CD4-positive, alpha-beta T cell treated with Interleukin-6 at 100 ng/mL for 8 hours (primary cell): ENCODE data around the gene FBXW5.

Experiments used
- DNase-seq: peaks from one replicate; pipeline ENCODE4 v3.0.0-alpha.2; 2020; ENCODE audit warnings: mixed read lengths, low spot score

The FBXW5 gene

DNA sequence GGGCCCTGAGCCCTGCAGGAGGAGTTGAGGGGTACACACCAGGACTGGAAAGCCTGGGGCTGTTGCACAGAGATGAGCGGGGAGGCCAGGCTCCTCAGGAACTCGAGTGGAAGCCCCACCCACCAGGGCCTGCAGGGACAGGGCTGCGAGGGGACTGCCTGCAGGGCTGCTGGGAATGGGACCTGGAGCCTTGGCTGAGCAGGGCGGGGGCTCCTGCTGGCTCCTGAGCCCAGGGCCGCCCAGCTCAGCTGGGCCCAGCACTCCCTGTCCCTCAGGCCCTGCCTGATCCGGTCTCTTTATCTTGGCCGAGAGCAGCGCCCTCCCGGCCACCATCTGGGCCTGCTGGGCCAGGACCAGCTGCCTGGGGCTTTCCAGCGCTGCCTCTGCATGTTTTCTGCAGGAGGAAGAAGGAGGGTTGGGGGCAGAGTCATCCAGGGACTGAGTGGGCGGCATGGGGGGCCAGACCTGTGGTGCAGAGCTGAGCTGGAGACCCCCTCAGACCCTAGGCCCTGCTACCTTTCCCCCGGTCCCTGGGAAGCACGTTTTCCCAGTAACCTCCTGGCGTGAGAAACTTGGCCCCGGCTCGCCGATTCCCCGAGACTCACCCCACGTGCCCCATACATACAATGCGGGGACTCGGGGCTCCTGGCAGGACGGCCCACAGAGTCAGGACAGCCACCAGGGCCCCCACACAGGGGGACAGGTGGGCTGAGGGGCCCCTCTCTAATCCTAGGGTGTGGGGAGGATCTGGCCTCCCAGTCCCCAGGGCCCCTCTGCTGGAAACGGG is 16.9 kb upstream of the FBXW5 start:
- no peak for DNase-seq

DNA sequence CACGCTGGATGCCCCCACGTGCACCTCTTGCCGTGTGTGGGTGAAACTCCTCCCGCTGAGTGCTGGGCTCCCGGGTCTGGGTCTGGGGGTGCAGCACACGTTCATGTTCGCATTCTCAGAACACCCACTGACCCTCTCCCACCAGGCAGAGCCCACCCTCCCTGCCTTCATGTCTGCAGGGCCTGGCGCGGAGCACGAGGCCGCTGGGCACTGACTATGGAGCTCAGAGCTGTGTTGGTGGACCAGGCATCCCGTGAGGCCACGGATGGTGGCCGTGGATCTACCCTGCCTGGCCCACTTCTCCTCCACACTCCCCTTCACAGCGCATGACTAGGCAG is 16.4 kb upstream of the FBXW5 start:
- DNase-seq = no peak

DNA sequence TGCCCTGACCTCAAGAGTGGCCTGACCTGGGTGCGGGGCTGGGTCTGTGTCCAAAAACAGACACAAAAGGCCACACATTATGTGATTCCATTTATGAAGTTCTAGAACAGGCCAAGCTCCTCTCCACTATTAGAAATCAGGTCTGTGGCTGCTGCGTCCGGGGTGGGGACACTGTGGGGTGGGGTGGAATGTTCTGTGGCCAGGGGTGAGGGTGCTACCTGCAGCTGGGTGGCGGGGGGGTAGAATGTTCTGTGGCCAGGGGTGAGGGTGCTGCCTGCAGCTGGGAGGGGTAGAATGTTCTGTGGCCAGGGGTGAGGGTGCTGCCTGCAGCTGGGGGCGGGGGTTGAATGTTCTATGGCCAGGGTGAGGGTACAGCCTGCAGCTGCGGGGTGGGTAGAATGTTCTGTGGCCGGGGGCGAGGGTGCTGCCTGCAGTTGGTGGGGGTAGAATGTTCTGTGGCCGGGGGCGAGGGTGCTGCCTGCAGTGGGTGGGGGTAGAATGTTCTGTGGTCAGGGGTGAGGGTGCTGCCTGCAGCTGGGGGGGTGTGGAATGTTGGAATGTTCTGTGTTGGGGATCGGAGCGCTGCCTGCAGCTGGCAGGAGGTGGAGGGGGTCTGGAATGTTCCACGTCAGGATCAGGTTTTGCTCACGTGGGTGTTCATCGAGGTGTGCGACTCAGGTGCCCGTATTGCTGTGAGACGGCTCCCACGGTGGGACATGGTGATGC is 15.8 kb upstream of the FBXW5 start:
- DNase-seq = peak; percentile 53

DNA sequence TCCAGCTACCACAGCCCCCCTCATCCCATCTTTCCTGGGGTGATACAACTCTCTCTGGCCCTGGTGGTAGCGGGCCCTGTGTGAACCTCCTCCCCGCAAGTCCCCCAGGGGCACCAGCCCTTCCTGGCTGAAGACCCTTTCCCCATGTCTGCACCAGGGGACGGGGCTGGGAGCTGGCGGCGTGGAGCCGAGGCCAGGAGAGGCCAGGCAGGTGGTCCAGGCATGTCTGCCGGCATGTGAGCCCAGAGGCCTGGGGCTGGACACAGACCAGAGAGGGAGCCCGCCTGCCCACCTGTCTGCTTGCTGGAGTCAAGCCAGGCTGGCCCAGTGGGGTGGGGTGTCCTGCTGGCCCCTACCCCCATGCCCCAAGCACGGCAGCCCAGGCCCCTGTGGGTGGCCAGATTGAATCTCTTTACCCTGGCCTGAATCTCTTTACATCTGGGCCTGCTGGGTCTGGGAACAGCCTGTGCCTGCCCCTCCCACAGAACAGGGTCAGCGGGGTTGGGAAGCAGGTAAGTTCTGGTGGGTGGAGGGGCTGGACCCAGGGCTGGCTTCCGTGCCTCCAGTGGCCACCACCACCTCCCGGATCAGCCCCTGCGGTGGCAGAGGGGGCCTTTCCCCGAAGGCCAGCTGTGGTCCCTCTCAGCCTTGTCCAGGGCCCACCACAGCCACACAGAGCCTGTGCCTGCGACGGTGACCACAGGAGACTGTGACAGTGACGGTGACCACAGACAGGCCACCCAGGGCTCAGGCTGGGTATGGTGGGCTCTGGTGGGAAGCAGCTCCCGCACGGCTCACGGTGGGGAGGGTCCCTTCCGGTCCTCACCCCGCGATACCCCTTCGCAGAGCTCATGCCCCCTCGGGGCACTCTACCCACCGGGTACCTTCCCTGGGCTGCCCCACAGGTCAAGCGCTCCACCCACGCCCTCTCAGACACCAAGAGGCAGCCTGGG is 14.6 kb upstream of the FBXW5 start:
- DNase-seq = no peak

DNA sequence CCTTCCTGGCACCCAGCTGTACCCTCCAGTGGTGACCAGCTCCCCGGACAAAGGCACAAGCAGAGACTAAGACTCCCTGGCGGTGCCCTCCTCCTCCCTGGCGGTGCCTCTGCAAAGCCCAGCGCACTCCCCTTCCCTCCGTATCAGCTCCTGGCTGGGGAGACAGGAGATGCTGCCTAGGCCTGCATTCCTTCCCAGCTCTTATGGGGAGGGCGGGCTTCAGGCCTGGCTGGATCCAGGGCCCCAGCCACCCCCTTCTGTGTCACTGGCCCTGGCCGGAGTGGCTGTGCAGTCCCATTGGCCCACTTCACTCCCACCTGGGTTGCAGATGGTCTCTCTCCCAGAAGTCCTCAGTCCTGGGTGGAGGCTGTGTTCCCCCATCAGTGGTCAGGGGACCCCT is 13.9 kb upstream of the FBXW5 start:
- DNase-seq = no peak

DNA sequence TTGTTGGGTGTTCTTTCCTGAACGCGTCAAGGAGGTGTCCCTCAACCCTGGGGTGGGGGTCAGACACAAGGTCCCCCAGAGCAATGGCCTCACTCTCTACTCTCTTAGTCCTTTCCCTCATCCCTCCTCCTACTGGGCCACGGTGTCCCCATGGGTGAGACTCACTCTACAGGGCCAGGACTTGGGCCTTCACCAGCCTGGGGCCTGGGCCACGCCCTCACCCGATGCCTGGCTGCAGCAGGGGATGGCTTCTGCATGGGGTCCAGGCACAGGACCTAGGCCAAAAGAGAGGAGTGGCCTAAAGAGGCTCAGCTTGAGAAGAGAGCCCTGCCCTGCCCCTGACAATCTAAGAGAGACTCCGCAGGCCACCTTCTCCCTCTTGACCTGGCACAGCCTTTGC is 13.4 kb upstream of the FBXW5 start:
- DNase-seq = no peak

DNA sequence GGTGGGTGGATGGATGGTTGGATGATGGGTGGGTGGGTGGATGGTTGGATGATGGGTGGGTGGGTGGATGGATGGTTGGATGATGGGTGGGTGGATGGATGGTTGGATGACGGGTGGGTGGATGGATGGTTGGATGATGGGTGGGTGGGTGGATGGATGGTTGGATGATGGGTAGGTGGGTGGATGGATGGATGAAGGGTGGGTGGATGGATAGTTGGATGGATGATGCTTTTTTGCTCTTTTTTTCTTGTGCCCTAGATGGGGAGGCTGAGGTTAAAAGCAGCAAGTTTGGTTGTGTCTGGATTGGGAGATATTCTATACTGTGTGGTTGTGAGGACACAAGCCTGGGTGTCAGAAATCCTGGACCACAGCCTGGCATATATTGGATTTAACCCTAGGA is 12.9 kb upstream of the FBXW5 start:
- DNase-seq = no peak

DNA sequence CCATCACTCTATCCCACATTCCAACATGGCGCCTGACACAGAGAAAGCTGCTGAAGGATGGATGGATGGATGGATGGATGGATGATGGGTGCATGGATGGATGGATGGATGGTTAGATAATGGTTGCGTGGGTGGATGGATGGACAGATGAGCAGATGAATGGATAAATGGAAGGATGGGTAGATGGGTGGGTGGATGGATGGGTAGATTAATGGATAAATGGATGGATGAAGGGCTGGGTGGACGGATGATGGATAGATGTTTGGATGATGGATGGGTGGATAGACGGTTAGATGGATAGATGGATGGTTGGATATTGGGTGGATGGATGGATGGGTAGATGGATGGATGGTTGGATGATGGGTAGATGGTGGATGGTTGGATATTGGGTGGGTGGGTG is 12.1 kb upstream of the FBXW5 start:
- no peak for DNase-seq

DNA sequence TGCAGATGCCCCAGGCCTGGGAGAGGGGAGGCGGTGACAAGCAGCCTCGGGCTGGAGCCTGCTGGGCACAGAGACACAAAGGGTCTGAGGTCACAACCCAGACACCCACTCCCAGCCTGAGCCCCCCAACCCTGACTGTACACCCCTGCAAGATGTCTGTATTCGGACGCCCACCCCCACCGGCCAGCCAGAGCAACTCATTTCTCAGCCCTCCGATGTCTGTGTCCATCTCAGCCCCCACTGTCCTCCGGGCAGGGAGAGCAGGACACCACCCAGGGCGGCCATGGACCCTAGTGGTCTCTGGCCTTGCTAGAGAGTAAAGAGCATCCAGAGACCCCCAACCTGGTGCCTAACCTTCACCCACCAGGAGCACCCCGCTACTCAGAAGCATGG is 11.4 kb upstream of the FBXW5 start:
- no peak for DNase-seq

DNA sequence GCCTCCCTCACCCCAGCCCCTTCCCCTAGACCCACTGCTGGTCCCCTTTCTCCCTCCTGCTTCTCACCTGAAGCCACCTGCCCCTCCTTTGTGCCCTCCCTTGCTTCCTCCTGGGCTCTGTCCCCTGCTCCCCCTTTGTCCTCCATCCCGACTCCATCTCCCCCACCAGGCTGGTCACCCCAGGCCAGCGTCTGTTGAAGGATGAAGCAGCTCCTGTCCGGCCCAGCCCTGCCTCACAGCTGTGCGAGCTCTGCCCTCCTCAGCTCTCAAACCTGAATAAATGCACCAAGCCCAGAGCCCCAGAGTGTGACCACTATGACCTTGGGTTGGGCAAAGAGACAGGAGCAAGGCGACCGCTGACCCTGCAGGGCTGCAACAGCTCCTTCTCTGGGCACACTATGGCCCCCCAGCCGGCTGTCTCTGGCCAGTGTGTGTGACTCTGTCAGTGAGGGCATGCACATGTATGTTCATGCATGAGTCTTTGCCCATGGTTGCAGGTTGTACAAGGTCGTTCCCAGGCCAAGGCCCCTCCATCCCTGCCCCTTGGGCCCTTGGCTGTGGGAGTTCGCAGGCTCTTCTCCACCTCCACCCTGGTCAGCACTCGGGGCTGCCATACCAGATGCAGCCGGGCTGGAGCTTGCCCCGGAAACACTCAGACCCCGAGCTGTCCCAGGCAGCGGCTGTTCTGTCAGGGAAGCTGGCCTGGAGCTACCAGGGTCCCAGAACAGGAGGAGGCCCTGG is 10.8 kb upstream of the FBXW5 start:
- DNase-seq = no peak

DNA sequence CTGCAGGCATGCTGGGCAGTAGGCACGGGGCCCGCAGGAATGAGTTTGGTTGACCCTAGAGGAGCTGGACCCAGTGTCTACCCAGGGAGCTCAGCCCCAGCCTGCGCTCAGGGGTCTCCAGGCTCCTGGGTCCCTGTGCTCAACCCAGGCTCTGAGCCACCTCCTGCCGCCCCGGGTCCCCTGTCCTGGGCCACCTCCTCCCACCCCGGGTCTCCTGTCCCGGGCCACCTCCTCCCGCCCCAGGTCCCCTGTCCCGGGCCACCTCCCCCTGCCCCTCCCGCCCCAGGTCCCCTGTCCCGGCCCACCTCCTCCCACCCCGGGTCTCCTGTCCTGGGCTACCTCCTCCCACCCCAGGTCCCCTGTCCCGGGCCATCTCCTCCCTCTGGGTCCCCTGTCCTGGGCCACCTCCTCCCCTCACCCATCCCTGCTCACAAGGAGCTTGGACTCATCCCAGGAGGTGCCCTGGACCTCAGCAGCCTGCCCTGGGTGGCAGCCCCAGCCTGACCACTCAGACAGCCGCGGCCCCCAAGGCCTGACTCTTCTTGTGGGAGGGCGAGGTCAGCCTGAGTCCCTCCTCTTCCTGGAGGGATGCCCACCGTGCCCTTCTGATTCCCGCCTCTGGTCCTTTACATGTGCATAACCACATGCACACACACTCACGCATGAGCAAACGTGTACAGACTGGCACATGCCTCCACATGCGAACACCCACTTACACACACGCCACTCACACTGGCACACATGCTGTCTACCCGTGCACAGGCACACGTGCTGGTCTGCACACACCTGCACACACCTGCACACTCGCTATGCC is 9.9 kb upstream of the FBXW5 start:
- no peak for DNase-seq

DNA sequence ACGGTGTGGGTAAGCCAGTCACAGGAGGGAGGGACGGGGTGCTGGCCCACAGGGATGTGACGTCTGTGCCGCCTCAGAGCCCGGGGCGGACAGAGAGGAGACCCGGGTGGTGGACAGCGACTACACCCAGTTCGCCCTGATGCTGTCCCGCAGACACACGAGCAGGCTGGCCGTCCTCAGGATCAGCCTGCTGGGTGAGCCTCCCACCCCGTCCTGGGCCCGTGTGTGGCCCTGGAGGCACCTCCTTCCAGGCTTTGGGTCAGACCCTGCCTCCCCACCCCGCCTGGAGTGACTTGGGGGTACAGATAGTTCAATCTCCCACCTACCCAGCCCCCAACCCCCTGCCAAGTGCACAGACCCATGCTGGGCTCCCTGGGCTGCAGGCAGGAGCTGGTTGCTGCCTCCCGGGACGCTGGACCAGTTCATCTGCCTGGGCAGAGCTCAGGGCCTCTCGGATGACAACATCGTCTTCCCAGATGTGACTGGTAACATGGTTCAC is 9.3 kb upstream of the FBXW5 start:
- DNase-seq = no peak

DNA sequence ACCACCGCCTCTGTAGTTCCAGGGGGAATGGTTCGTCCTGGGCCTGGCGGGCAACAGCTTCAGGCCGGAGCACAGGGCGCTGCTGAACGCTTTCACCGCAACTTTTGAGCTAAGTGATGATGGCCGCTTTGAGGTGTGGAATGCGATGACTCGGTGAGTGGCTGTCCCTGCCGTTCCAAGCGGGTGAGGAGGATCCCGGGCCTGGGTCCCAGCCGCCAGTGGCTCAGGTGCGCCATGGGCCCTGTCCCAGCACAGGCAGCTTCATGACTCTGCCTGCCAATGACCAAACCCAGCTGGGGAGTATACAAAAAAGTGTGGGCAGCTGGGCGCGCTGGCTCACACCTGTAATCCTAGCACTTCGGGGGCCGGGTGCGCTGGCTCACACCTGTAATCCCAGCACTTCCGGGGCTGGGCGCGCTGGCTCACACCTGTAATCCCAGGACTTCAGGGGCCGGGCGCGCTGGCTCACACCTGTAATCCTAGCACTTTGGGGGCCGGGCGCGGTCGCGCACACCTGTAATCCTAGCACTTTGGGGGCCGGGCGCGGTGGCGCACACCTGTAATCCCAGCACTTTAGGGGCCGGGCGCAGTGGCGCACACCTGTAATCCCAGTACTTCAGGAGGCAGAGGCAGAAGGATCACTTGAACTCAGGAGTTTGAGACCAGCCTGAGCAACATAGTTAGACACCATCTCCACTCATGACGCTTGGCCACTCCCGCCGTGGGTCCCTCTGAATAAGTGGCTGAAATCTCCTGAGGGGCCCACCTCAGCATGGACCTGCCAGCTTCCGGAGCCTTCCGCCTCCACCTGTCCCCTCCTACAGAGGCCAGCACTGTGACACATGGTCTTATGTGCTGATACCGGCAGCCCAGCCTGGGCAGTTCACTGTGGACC is 8.6 kb upstream of the FBXW5 start:
- DNase-seq = no peak

DNA sequence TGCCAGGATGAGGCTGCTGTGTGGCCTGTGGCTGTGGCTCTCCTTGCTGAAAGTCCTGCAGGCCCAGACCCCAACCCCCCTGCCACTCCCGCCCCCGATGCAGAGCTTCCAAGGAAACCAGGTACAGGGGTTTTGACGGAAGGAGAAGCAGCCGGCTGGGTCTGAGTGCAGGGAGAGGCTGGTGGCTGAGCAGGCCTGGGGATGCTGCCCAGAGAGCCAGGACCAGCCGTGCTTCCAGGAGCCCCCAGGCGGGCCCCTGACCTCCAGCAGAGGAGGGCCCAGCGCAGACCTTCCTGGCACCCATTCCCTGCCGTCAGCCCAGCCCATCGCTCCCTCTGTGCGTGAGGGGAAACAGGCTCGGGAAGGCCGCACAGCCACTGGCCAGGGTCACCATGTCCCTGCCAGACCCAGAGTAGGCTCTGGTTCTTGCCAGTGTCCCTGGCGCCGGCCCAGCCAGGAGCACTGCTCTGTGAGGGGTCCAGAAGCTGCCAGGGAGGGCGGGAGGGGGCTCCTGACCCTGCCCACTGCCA is 7.8 kb upstream of the FBXW5 start:
- no peak for DNase-seq

DNA sequence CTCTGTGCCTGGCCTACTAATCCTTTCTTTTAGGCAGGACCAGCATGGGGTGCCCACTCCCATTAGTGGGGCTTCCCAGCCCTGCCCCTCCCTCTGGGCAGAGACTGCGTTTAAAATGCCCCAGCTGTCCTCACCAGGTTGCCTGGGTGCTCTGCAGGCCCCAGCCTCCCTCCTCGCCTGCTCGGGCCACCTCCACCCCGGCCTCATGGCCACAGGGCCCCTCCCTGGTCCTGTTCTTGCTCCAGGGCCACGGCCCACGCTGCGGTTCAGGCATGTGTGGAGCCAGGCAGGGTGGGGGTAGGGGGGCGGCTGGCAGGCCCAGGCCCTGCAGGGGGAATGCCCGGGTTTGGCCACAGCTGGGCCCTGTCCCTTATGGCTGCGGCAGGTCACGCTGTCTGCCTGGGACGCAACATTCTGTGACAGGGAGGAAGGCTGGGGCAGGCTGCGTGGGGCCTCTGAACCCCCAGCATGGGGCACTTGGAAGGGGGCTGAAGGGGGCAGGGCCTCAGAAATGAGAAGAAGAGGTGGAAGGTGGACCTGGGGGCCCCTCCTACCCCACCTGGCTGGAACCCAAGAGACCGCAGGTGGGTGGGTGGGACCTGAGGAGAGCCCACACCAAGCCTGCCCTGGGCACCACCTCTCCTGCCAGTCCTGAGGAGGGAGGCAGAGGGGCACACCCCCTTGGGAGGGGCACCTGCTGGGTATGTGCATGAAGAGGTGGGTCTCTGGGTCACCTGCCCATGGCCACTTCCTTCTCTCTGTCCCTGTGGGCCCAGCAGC is 7.2 kb upstream of the FBXW5 start, which contains the start of gene LCN12:
TSS of gene LCN12 (plus strand) at position 733 of the 780 bp plus-strand sequence. CDS start 55 bp downstream, outside the sequence.
- DNase-seq = no peak

DNA sequence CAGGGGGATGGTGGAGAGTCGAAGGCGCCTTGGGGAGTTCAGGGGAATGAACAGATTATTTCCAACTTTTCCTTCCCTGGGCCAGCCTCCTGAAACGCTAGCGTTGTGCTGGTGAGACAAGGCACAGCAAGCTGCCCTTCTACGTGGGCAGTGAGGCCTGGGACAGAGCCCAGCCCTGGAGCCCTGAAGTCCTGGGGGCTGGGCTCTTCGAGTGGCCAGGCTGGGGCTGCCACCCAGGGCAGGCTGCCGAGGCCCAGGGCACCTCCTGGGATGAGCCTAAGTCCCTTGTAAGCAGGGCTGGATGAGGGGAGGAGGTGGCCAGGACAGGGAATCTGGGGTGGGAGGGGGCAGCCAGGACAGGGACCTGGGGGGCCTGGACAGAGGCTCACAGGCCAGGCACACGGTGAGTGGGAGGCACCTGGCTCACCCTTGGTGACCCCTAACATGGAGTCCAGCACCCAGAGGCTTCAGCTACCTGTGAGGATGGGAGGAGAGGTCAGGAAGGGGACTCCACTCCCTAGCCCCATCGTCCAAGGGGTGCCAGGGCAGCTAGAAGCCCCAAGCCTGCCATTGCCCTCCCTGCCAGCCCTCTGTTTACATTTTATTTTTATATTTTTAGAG is 6.2 kb upstream of the FBXW5 start:
- no peak for DNase-seq

DNA sequence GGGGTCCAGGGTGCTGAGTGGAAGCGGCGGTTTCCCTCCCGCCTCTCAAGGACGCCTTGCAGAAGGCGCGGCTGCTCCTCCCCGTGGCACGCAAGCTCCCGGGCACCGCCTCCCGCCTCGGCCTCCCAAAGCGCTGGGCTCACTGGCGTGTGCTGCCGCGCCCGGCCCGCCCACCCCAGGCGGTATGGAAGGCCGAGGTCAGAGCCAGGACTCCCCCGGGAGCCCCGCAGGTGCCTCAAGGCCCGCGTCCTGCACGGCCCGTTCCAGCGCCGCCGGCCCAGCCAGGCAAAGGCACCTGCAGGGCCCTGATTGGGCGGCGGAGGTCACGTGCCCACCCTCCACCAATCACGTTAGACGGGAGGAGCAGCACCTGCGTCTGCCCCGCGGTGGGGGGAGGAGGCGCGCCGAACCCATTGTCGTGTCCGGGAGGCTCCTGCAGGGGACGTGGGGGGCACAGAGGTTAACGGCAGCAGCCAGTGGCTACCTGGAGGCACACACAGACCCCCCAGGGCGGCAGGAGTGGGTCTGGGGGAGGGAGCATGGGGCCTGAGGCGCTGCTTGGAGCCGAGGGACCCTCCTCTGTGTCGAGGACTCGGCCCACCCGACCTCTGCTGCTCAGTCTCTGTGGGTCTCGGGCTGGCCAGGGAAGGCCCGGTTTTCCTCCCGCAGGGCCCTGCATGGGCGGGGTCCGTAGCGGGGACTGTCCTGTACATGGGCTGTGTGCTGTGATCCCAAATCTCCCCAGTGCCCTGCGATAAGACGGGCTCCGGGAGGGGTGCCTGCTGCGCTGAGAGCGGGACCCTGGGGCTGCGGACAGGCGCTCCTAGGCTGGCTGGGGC is 5.5 kb upstream of the FBXW5 start:
- DNase-seq = peak; percentile 97
